ENCODE data around the gene BRSK2.

Gene BRSK2

GRCh38 chr11:1370186-1371025, 19.3 kb upstream of the BRSK2 start:
- no peak for TF ChIP-seq ZNF585B (tag by site-specific recombination; IDR thresholded peaks at IDR 0.05)
- TF ChIP-seq ZNF394 (tag by site-specific recombination; IDR thresholded peaks at IDR 0.05; ENCODE audit: borderline replicate concordance), result no peak
- TF ChIP-seq KLF7 (tag by site-specific recombination; IDR thresholded peaks at IDR 0.05; ENCODE audit: borderline replicate concordance), result no peak
- TF ChIP-seq ZNF175 (tag by site-specific recombination; IDR thresholded peaks at IDR 0.05), result no peak
- TF ChIP-seq ZBTB20 (tag by site-specific recombination; IDR thresholded peaks at IDR 0.05), result no peak
- no peak for TF ChIP-seq ZNF266 (tag by site-specific recombination; IDR thresholded peaks at IDR 0.05; ENCODE audit: low read depth)
- CTCF ChIA-PET, result no interaction called here
- Histone ChIP-seq H3K4me1 (ENCODE audit: control insufficient read depth, insufficient read depth, low read length) (no peaks in the 10 kb centered on the region), H3K9me3 (ENCODE audit: control insufficient read depth, insufficient read depth, low read depth, low read length) (no peaks in the 10 kb centered on the region), H3K36me3 (ENCODE audit: control insufficient read depth in 2 of 2, insufficient read depth in 1 of 2, low read length in 2 of 2) (no peaks in the 10 kb centered on the region), H3K4me3 (ENCODE audit: low read depth, low read length) (no peak overlapping the region), H3K27ac (ENCODE audit: extremely low read depth, low read depth, low read length) (no peak overlapping the region)
- POLR2A ChIA-PET, result no interaction called here

- H3K27ac ChIP-seq (ENCODE audit: extremely low read depth, low read depth, low read length), result no peak overlapping the region
- TF ChIP-seq, protein P1, sequence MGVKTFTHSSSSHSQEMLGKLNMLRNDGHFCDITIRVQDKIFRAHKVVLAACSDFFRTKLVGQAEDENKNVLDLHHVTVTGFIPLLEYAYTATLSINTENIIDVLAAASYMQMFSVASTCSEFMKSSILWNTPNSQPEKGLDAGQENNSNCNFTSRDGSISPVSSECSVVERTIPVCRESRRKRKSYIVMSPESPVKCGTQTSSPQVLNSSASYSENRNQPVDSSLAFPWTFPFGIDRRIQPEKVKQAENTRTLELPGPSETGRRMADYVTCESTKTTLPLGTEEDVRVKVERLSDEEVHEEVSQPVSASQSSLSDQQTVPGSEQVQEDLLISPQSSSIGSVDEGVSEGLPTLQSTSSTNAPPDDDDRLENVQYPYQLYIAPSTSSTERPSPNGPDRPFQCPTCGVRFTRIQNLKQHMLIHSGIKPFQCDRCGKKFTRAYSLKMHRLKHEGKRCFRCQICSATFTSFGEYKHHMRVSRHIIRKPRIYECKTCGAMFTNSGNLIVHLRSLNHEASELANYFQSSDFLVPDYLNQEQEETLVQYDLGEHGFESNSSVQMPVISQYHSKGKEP (tag by site-specific recombination; IDR thresholded peaks at IDR 0.05), result no peak
- TF ChIP-seq ZSCAN18 (tag by site-specific recombination; IDR thresholded peaks at IDR 0.05), result no peak
- no peaks in the 10 kb centered on the region for H3K36me3 ChIP-seq (ENCODE audit: control insufficient read depth in 2 of 2, insufficient read depth in 1 of 2, low read length in 2 of 2)
- H3K9me3 ChIP-seq (ENCODE audit: control insufficient read depth, insufficient read depth, low read depth, low read length), result no peaks in the 10 kb centered on the region
- no peak overlapping the region for H3K4me3 ChIP-seq (ENCODE audit: low read depth, low read length)
- no peaks in the 10 kb centered on the region for H3K4me1 ChIP-seq (ENCODE audit: control insufficient read depth, insufficient read depth, low read length)
- ChIA-PET POLR2A (no interaction called here), CTCF (no interaction called here)
Measured at GRCh38 chr11:1371026-1371325, 18.8 kb upstream of the BRSK2 start.

- H3K4me1 ChIP-seq (ENCODE audit: control insufficient read depth, insufficient read depth, low read length), result no peaks in the 10 kb centered on the region
- CTCF ChIA-PET, result no interaction called here
- H3K9me3 ChIP-seq (ENCODE audit: control insufficient read depth, insufficient read depth, low read depth, low read length), result no peaks in the 10 kb centered on the region
- H3K4me3 ChIP-seq (ENCODE audit: low read depth, low read length), result no peak overlapping the region
- no peaks in the 10 kb centered on the region for H3K36me3 ChIP-seq (ENCODE audit: control insufficient read depth in 2 of 2, insufficient read depth in 1 of 2, low read length in 2 of 2)
- H3K27ac ChIP-seq (ENCODE audit: extremely low read depth, low read depth, low read length), result no peak overlapping the region
- POLR2A ChIA-PET, result no interaction called here
- TF ChIP-seq SP3 (tag by site-specific recombination; IDR thresholded peaks at IDR 0.05) (no peak), ZNF350 (tag by site-specific recombination; IDR thresholded peaks at IDR 0.05) (no peak), ZNF600 (tag by site-specific recombination; IDR thresholded peaks at IDR 0.05) (no peak), ZFP37 (tag by site-specific recombination; IDR thresholded peaks at IDR 0.05) (no peak), ZNF239 (tag by site-specific recombination; IDR thresholded peaks at IDR 0.05) (no peak), ZNF776 (tag by site-specific recombination; IDR thresholded peaks at IDR 0.05; ENCODE audit: borderline replicate concordance) (no peak), ZNF658 (tag by site-specific recombination; IDR thresholded peaks at IDR 0.05) (no peak), ZSCAN30 (tag by site-specific recombination; IDR thresholded peaks at IDR 0.05) (no peak), AEBP2 (tag by site-specific recombination; IDR thresholded peaks at IDR 0.05; ENCODE audit: borderline replicate concordance) (no peak)
- TF ChIP-seq, protein P2, sequence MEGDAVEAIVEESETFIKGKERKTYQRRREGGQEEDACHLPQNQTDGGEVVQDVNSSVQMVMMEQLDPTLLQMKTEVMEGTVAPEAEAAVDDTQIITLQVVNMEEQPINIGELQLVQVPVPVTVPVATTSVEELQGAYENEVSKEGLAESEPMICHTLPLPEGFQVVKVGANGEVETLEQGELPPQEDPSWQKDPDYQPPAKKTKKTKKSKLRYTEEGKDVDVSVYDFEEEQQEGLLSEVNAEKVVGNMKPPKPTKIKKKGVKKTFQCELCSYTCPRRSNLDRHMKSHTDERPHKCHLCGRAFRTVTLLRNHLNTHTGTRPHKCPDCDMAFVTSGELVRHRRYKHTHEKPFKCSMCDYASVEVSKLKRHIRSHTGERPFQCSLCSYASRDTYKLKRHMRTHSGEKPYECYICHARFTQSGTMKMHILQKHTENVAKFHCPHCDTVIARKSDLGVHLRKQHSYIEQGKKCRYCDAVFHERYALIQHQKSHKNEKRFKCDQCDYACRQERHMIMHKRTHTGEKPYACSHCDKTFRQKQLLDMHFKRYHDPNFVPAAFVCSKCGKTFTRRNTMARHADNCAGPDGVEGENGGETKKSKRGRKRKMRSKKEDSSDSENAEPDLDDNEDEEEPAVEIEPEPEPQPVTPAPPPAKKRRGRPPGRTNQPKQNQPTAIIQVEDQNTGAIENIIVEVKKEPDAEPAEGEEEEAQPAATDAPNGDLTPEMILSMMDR (tag by site-specific recombination; IDR thresholded peaks at IDR 0.05), result no peak
Measured at GRCh38 chr11:1371377-1371776, 18.4 kb upstream of the BRSK2 start.

Measured in HEK293 (cell line).